Suprapubic skin (tissue), 3 donors: ENCODE results near the gene GCLM.

ENCODE experiments used
- CTCF ChIP-seq, 2 donors: fragments of 200-600 bp in 1 of 2; fragments of 450-650 bp in 1 of 2; sonication (generic) in 1 of 2; IDR thresholded peaks; one replicate each; pipeline ENCODE4 v1.5.1; 2016 to 2019; ENCODE audit warnings: antibody characterized with exemption in 2 of 2, mild to moderate bottlenecking in 1 of 2, moderate library complexity in 1 of 2
- EP300 ChIP-seq: sonication (generic); formaldehyde crosslinking; IDR thresholded peaks from one replicate; pipeline ENCODE4 v1.6.1; 2017; ENCODE audit warnings: antibody characterized with exemption
- POLR2A ChIP-seq, 2 donors: fragments of 450-650 bp; IDR thresholded peaks; one replicate each; pipeline ENCODE4 v1.6.1; 2017; ENCODE audit warnings: antibody characterized with exemption in 2 of 2, mild to moderate bottlenecking in 2 of 2, moderate library complexity in 2 of 2

GRCh38 chr1:93839753-93840152, 69.5 kb downstream of the GCLM start:
- TF ChIP-seq CTCF (IDR thresholded peaks at IDR 0.05) (no peak), EP300 (no peak), POLR2A (IDR thresholded peaks at IDR 0.05) (no peak)
